Measurements from ENCODE around the gene DNMT3B. TPM values are rescaled to one million over a fixed set of nuclear protein-coding genes. Genes with fewer than 3 reads are reported as not detected.

Gene DNMT3B
- polyA plus RNA-seq, 1 donor (not counting 4 experiments of a cell fraction or from before 2014, with no cell fraction given): 1.1 TPM

- Histone ChIP-seq H3K27ac (ENCODE audit: control insufficient read depth, insufficient read depth, low read length) (no peak overlapping the region), H3K4me1 (ENCODE audit: control insufficient read depth, extremely low read depth, insufficient read depth, low read length) (peaks cover 4% of the 10 kb centered on the region), H3K4me3 (ENCODE audit: control insufficient read depth in 2 of 3, extremely low read depth in 1 of 3, insufficient read depth in 2 of 3, low read depth in 1 of 3, low read length in 3 of 3) (no peak overlapping the region), H3K4me2 (ENCODE audit: control insufficient read depth, extremely low read depth, insufficient read depth, low read depth, low read length) (no peak overlapping the region), H2AFZ (ENCODE audit: control insufficient read depth, low read length) (no peak overlapping the region), H3K9me3 (ENCODE audit: control insufficient read depth, low read depth, low read length) (no peaks in the 10 kb centered on the region), H3K9ac (ENCODE audit: control insufficient read depth, extremely low read depth, insufficient read depth, low read length) (no peak overlapping the region), H3K9me1 (ENCODE audit: control insufficient read depth, extremely low read depth, insufficient read depth, low read length) (peaks cover 2% of the 10 kb centered on the region), H3K79me2 (ENCODE audit: control insufficient read depth, insufficient read depth, low read length) (peaks cover 91% of the 10 kb centered on the region), H4K20me1 (ENCODE audit: control insufficient read depth, extremely low read depth, insufficient read depth, low read length) (peaks cover 22% of the 10 kb centered on the region), H3K36me3 (ENCODE audit: control insufficient read depth in 2 of 2, extremely low read depth in 1 of 2, insufficient read depth in 2 of 2, low read length in 2 of 2) (peaks cover 4 to 30% of the 10 kb centered on the region in 2 experiments), H3K27me3 (ENCODE audit: control insufficient read depth, extremely low read depth, insufficient read depth, low read length) (no peaks in the 10 kb centered on the region)
- TF ChIP-seq EZH2 (IDR thresholded peaks at IDR 0.05; ENCODE audit: low read length): no peak
- TF ChIP-seq, protein P1, sequence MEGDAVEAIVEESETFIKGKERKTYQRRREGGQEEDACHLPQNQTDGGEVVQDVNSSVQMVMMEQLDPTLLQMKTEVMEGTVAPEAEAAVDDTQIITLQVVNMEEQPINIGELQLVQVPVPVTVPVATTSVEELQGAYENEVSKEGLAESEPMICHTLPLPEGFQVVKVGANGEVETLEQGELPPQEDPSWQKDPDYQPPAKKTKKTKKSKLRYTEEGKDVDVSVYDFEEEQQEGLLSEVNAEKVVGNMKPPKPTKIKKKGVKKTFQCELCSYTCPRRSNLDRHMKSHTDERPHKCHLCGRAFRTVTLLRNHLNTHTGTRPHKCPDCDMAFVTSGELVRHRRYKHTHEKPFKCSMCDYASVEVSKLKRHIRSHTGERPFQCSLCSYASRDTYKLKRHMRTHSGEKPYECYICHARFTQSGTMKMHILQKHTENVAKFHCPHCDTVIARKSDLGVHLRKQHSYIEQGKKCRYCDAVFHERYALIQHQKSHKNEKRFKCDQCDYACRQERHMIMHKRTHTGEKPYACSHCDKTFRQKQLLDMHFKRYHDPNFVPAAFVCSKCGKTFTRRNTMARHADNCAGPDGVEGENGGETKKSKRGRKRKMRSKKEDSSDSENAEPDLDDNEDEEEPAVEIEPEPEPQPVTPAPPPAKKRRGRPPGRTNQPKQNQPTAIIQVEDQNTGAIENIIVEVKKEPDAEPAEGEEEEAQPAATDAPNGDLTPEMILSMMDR (optimal IDR thresholded peaks at IDR 0.05 in 1 of 3, IDR thresholded peaks at IDR 0.05 in 1 of 3, conservative IDR thresholded peaks at IDR 0.05 in 1 of 3; ENCODE audit: extremely low read depth in 1 of 3, insufficient read depth in 2 of 3, low read length in 3 of 3): no peak
- peak; percentile 39 for FAIRE-seq
- dilution Hi-C loops (cut with MboI; ENCODE audit: extremely low pct_ligation_motif_present, low sequenced_read_pairs): no loop called here
- DNase-seq (ENCODE audit: low read depth, low spot score): no peak
Observed at GRCh38 chr20:32828029-32828680, 66.0 kb downstream of the DNMT3B start.

DNA sequence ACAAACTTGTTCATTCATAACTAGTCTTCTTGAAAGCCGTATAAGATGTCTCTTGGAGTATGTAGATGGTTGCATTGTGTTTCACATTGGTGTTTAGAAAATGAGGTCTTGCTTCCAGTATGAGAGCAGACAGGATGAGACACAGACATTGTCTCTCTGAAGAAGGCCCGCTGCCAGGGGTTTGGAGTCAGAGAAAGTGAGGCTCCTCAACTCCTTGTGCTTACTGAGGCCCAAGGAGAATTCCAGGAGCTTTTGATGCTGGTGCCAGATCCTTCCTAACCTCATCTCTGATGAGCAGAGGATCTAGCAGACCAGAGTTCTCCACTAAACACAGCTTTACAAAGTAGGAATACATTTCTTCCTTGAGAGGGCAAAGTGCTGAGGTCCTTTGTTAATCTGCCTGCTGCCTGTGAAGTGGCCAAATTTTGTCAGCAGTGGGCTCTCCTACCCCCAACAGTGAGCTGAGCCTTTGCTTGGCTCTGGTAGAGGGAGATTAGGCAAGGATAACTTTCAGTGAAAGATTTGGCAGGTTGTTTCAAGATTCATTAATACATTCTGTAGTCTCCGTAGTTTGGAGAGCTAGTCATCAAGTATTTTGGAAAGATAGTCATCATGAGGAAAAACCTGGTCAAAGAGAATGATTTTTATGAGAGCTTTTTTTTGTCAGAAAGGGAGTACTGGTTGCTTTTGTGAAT is 67.3 kb downstream of the DNMT3B start:
- Histone ChIP-seq H3K27ac (ENCODE audit: control insufficient read depth, insufficient read depth, low read length) (no peak overlapping the region), H3K4me2 (ENCODE audit: control insufficient read depth, extremely low read depth, insufficient read depth, low read depth, low read length) (no peak overlapping the region), H3K4me3 (ENCODE audit: control insufficient read depth in 2 of 3, extremely low read depth in 1 of 3, insufficient read depth in 2 of 3, low read depth in 1 of 3, low read length in 3 of 3) (no peak overlapping the region), H3K9ac (ENCODE audit: control insufficient read depth, extremely low read depth, insufficient read depth, low read length) (no peak overlapping the region), H4K20me1 (ENCODE audit: control insufficient read depth, extremely low read depth, insufficient read depth, low read length) (peaks cover 11% of the 10 kb centered on the region), H2AFZ (ENCODE audit: control insufficient read depth, low read length) (no peak overlapping the region), H3K4me1 (ENCODE audit: control insufficient read depth, extremely low read depth, insufficient read depth, low read length) (no peaks in the 10 kb centered on the region), H3K9me3 (ENCODE audit: control insufficient read depth, low read depth, low read length) (no peaks in the 10 kb centered on the region), H3K79me2 (ENCODE audit: control insufficient read depth, insufficient read depth, low read length) (peaks cover 89% of the 10 kb centered on the region), H3K36me3 (ENCODE audit: control insufficient read depth in 2 of 2, extremely low read depth in 1 of 2, insufficient read depth in 2 of 2, low read length in 2 of 2) (peaks cover 7 to 34% of the 10 kb centered on the region in 2 experiments), H3K9me1 (ENCODE audit: control insufficient read depth, extremely low read depth, insufficient read depth, low read length) (peaks cover 2% of the 10 kb centered on the region), H3K27me3 (ENCODE audit: control insufficient read depth, extremely low read depth, insufficient read depth, low read length) (no peaks in the 10 kb centered on the region)
- TF ChIP-seq EZH2 (IDR thresholded peaks at IDR 0.05; ENCODE audit: low read length): no peak
- TF ChIP-seq, protein P1 (optimal IDR thresholded peaks at IDR 0.05 in 1 of 3, IDR thresholded peaks at IDR 0.05 in 1 of 3, conservative IDR thresholded peaks at IDR 0.05 in 1 of 3; ENCODE audit: extremely low read depth in 1 of 3, insufficient read depth in 2 of 3, low read length in 3 of 3): no peak
- dilution Hi-C loops (cut with MboI; ENCODE audit: extremely low pct_ligation_motif_present, low sequenced_read_pairs): no loop called here
- DNase-seq (ENCODE audit: low read depth, low spot score) (no peak), FAIRE-seq (no peak)
